Activated naive CD4-positive, alpha-beta T cell treated with anti-CD3 and anti-CD28 coated beads, Interleukin-2, amount 50 U/mL, for 16 hours (primary cell): ENCODE measurements around the gene SREBF1.
"Not testable (repeated sequence)": the region's sequence is repeated elsewhere in the genome, so short reads cannot be mapped to it uniquely, and the experiment has no call there.

Experiments
- DNase-seq: peaks from one replicate; pipeline ENCODE4 v3.0.0-alpha.2; 2020

Gene SREBF1

DNA sequence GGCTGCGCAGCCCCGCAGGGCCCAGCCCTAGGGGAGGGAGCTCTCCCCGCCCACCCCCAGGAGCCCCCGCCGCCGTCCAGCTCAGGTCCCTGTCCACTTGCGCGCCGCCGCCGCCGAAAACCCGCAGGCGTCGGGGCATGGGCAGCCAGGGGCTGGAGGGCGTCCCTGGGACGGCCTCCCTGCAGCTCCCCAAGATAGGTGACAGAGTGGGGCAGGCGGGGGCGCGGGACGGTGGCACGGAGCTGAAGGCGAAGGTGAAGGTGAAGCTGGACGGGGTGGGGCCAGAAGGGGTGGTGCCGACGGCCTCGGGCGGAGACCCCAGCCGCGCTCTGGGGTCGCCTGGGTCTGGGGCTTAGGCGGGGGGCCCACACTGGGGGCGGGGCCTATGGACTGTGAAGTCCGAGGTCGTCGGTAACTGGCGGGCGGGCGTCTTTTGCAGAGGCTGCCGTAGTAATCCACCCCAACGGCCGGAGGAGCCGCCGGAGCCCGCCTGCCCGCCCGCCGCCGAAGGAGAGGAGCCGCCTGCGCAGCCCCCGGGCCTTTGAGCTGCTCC is 27.2 kb downstream of the SREBF1 start:
- DNase-seq, result no peak

GRCh38 chr17:17808706-17809432 is 27.9 kb downstream of the SREBF1 start:
- no peak for DNase-seq

- not testable (repeated sequence) for DNase-seq
These were observed 28.6 kb downstream of the SREBF1 start for GRCh38 chr17:17808200-17808599.

- no peak for DNase-seq
These were observed 29.3 kb downstream of the SREBF1 start for GRCh38 chr17:17807440-17807839.

- DNase-seq, result no peak
These were observed 30.0 kb downstream of the SREBF1 start for GRCh38 chr17:17806611-17807274.

DNA sequence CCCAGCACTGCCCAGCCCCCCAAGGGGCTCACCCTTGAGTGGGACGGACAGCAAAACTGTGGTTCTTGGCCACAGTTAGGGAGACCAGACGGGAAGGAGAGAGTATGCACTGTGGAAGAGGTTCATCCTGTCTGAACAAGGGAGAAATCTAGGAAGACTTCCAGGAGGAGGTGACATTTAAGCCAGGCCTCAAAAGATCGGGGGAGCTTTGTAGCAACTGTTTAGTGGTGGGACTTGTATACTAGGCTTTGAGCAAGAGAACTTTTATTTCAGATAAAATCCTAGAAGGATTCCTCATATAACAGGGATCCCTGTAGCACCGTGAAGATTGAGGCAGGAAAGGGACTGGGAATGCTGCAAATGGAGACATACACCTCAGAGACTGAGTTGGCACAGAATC is 30.8 kb downstream of the SREBF1 start:
- no peak for DNase-seq

GRCh38 chr17:17805575-17805974 is 31.2 kb downstream of the SREBF1 start:
- no peak for DNase-seq

GRCh38 chr17:17804007-17804406 is 32.8 kb downstream of the SREBF1 start:
- DNase-seq, result no peak

GRCh38 chr17:17801800-17802481 is 34.8 kb downstream of the SREBF1 start:
- no peak for DNase-seq

GRCh38 chr17:17800504-17801021 is 36.2 kb downstream of the SREBF1 start:
- DNase-seq, result no peak

- no peak for DNase-seq
These were observed 38.1 kb downstream of the SREBF1 start for GRCh38 chr17:17798573-17799255.

GRCh38 chr17:17798010-17798556 is 38.7 kb downstream of the SREBF1 start:
- DNase-seq, result no peak

- DNase-seq, result no peak
These were observed 39.5 kb downstream of the SREBF1 start for GRCh38 chr17:17797119-17797809.

DNA sequence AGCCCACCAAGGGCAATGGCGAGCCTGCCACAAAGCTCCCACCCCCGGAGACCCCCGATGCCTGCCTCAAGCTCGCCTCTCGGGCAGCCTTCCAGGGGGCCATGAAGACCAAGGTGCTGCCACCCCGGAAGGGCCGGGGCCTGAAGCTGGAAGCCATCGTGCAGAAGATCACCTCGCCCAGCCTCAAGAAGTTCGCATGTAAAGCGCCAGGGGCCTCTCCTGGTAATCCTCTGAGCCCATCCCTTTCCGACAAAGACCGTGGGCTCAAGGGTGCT is 40.1 kb downstream of the SREBF1 start:
- DNase-seq, result no peak

DNA sequence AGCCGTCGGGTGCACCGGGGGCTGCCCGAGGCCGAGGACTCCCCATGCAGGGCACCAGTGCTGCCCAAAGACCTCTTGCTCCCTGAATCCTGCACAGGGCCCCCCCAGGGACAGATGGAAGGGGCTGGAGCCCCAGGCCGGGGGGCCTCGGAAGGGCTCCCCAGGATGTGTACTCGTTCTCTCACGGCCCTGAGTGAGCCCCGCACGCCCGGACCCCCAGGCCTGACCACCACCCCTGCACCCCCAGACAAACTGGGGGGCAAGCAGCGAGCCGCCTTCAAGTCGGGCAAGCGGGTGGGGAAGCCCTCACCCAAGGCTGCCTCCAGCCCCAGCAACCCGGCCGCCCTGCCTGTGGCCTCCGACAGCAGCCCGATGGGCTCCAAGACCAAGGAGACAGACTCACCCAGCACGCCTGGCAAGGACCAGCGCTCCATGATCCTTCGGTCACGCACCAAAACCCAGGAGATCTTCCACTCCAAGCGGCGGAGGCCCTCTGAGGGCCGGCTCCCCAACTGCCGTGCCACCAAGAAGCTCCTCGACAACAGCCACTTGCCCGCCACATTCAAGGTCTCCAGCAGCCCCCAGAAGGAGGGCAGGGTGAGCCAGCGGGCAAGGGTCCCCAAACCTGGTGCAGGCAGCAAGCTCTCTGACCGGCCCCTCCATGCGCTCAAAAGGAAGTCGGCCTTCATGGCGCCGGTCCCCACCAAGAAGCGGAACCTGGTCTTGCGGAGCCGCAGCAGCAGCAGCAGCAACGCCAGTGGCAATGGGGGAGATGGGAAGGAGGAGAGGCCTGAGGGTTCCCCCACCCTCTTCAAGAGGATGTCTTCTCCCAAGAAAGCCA is 40.6 kb downstream of the SREBF1 start:
- DNase-seq, result no peak

GRCh38 chr17:17795296-17795695 is 41.5 kb downstream of the SREBF1 start:
- no peak for DNase-seq

DNA sequence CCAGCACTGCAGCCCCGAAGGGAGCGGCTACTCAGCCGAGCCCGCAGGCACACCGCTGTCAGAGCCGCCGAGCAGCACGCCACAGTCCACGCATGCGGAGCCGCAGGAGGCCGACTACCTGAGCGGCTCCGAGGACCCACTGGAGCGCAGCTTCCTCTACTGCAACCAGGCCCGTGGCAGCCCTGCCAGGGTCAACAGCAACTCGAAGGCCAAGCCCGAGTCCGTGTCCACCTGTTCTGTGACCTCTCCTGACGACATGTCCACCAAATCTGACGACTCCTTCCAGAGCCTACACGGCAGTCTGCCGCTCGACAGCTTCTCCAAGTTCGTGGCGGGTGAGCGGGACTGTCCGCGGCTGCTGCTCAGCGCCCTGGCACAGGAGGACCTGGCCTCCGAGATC is 42.4 kb downstream of the SREBF1 start:
- DNase-seq, result no peak

DNA sequence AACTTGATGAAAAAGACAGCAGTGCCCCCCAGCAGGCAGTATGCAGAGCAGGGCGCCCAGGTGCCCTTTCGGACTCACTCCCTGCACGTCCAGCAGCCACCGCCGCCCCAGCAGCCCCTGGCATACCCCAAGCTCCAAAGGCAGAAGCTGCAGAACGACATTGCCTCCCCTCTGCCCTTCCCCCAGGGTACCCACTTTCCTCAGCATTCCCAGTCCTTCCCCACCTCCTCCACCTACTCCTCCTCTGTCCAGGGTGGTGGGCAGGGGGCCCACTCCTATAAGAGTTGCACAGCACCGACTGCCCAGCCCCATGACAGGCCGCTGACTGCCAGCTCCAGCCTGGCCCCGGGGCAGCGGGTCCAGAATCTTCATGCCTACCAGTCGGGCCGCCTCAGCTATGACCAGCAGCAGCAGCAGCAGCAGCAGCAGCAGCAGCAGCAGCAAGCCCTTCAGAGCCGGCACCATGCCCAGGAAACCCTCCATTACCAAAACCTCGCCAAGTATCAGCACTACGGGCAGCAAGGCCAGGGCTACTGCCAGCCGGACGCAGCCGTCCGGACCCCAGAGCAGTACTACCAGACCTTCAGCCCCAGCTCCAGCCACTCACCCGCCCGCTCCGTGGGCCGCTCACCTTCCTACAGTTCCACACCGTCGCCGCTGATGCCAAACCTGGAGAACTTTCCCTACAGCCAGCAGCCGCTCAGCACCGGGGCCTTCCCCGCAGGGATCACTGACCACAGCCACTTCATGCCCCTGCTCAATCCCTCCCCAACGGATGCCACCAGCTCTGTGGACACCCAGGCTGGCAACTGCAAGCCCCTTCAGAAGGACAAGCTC is 43.2 kb downstream of the SREBF1 start:
- no peak for DNase-seq

- peak; percentile 32 for DNase-seq
These were observed 44.0 kb downstream of the SREBF1 start for GRCh38 chr17:17792551-17793377.
